DOHH2 (cell line): Measurements from ENCODE around the gene LRRC37A3.
"Not testable (repeated sequence)": the region's sequence is repeated elsewhere in the genome, so short reads cannot be mapped to it uniquely, and the experiment has no call there.

Experiments used
- CTCF ChIP-seq: fragments of 200-600 bp; sonication (generic); IDR thresholded peaks from one replicate; pipeline ENCODE4 v1.5.1; 2014; ENCODE audit warnings: antibody characterized with exemption, mild to moderate bottlenecking, low read depth, low read length; ENCODE audit not compliant: poor library complexity, severe bottlenecking
- EZH2phosphoT487 ChIP-seq: fragments of 200-600 bp; sonication (generic); IDR thresholded peaks from 2 replicates; pipeline ENCODE4 v1.6.1; 2017; ENCODE audit warnings: borderline replicate concordance, mild to moderate bottlenecking, antibody characterized with exemption, low read length, moderate library complexity, mixed read lengths

- peak; percentile 13 for TF ChIP-seq CTCF
- TF ChIP-seq EZH2phosphoT487, result not testable (repeated sequence)
Measured at GRCh38 chr17:64965873-64966287, 46.6 kb upstream of the LRRC37A3 start.
